GM18873 (cell line): Measurements from ENCODE around the gene TMEM101.
"Not testable (repeated sequence)": the region's sequence is repeated elsewhere in the genome, so short reads cannot be mapped to it uniquely, and the experiment has no call there.

Experiments
- ATAC-seq: cut with Tn5 transposase; IDR thresholded peaks from one replicate; pipeline ENCODE4 v1.9.1; 2021; ENCODE audit warnings: mild to moderate bottlenecking, moderate library complexity, moderate number of reproducible peaks; ENCODE audit not compliant: unreplicated experiment, low FRiP score

The TMEM101 gene

GRCh38 chr17:44014437-44015172 is at the start of gene TMEM101:
Gene TMEM101, minus strand, starts transcription at chr17:44014963. Its CDS starts 11 bp downstream, at chr17:44014952.
- ATAC-seq = peak; percentile 58

- no peak for ATAC-seq
Measured at GRCh38 chr17:44063704-44064639, 49.2 kb upstream of the TMEM101 start.

GRCh38 chr17:44062871-44063270 is 48.1 kb upstream of the TMEM101 start:
- ATAC-seq = no peak

GRCh38 chr17:44061446-44061845 is 46.7 kb upstream of the TMEM101 start:
- ATAC-seq = no peak

- no peak for ATAC-seq
Measured at GRCh38 chr17:44059101-44059892, 44.5 kb upstream of the TMEM101 start.

GRCh38 chr17:44053125-44053872 is 38.5 kb upstream of the TMEM101 start:
- no peak for ATAC-seq

- no peak for ATAC-seq
Measured at GRCh38 chr17:44049294-44050060, 34.7 kb upstream of the TMEM101 start.

- not testable (repeated sequence) for ATAC-seq
Measured at GRCh38 chr17:44046893-44047292, 32.1 kb upstream of the TMEM101 start.

GRCh38 chr17:44045486-44045885 is 30.7 kb upstream of the TMEM101 start:
- ATAC-seq = no peak

- no peak for ATAC-seq
Measured at GRCh38 chr17:44044071-44044470, 29.3 kb upstream of the TMEM101 start.

GRCh38 chr17:44043272-44043696 is 28.5 kb upstream of the TMEM101 start:
- ATAC-seq = no peak

- no peak for ATAC-seq
Measured at GRCh38 chr17:44039829-44040635, 25.3 kb upstream of the TMEM101 start.

- no peak for ATAC-seq
Measured at GRCh38 chr17:44038604-44039011, 23.8 kb upstream of the TMEM101 start.

- ATAC-seq = no peak
Measured at GRCh38 chr17:44037471-44037870, 22.7 kb upstream of the TMEM101 start.

GRCh38 chr17:44034688-44035087 is 19.9 kb upstream of the TMEM101 start:
- not testable (repeated sequence) for ATAC-seq

- no peak for ATAC-seq
Measured at GRCh38 chr17:44033861-44034408, 19.2 kb upstream of the TMEM101 start.

GRCh38 chr17:44030482-44030881 is 15.7 kb upstream of the TMEM101 start:
- ATAC-seq = no peak

GRCh38 chr17:44029736-44030135 is 15.0 kb upstream of the TMEM101 start:
- no peak for ATAC-seq
